AG04450 (cell line): Measurements from ENCODE around the gene G0S2. TPM values are rescaled to one million over a fixed set of nuclear protein-coding genes. Genes with fewer than 3 reads are reported as not detected.

Experiments used
- CTCF ChIA-PET: fragments of 300-600, 350-600 bp; formaldehyde crosslinking; extraction: SDS; loops from one replicate; lab custom pipeline; 2022; ENCODE audit warnings: antibody characterized with exemption, inconsistent platforms; lab: Charles Lee
- POLR2A ChIA-PET: fragments of 350-600 bp; formaldehyde crosslinking; extraction: SDS; loops from one replicate; lab custom pipeline; 2021; ENCODE audit warnings: antibody characterized with exemption, inconsistent platforms; lab: Yijun Ruan, JAX
- DNase-seq: peaks from one replicate; pipeline ENCODE4 v3.0.0-alpha.2; 2011; ENCODE audit warnings: low read depth, low spot score
- H3K27ac ChIP-seq: one replicate; pipeline ENCODE4 v1.5.1; 2012; ENCODE audit warnings: low read depth, low read length, control low read depth
- H3K27me3 ChIP-seq: one replicate; pipeline ENCODE4 v1.6.0; 2012; ENCODE audit warnings: low read length; ENCODE audit not compliant: control insufficient read depth, insufficient read depth
- H3K4me3 ChIP-seq: 2 replicates; pipeline ENCODE4 v1.5.1; 2011; ENCODE audit warnings: mild to moderate bottlenecking, low read depth, low read length, control low read depth
- H3K9me3 ChIP-seq: 2 replicates; pipeline ENCODE4 v1.5.1; 2012; ENCODE audit warnings: low read length; ENCODE audit not compliant: control insufficient read depth, insufficient read depth
- polyA plus RNA-seq: library from polyadenylated mRNA; depleted of rRNA; stranded (reverse); fragments of >200 nt; gene quantifications from 2 replicates; pipeline ENCODE4 v1.2.3, GENCODE V29; 2011
- TF ChIP-seq, protein P1 (sequence below): IDR thresholded peaks from 2 replicates; pipeline ENCODE4 v1.5.1; 2011; ENCODE audit warnings: low read depth, low read length, control low read depth, inconsistent platforms

Gene G0S2
- polyA plus RNA-seq, 1 experiment = 3.5 TPM

DNA sequence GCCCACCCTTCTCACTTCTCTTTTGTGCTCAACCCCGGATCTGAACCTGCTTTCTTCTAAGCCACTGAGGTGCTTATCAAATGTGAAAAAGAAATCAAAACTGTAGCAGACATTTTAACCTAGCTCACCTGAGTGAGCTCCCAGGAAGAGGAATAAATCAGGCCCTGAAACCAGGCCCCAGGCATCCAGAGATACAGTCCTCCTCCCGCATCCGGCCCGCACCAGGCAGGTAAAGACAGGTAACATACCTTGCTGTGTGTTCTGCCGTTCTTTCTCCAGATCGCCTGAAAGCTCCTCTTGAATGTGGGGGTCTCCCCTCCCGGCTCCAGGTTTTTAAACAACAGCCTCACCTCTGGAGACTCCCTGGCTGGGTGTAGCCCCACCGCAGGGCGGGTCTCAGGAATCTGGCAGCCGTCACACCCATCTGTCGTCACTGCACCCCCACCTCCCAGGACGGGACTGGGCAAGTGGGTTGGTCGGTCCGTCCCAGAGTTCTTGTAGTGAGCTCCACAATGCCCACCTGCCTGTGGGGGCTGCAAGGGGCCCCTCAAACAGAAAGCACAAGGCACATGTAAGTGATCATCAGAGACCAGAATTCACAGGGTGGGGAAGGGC, 23.0 kb upstream of the G0S2 start, which contains the start of gene LAMB3:
LAMB3 (minus strand) TSS at position 305 of the 615 bp plus-strand sequence. CDS start 1,481 bp downstream, outside the sequence.
- Histone ChIP-seq H3K27ac (peak within 1 kb of the TSS; percentile 52), H3K9me3 (no peaks in the 10 kb centered on the region), H3K27me3 (no peaks in the 10 kb centered on the region), H3K4me3 (no peak within 1 kb of the TSS)
- TF ChIP-seq, protein P1, sequence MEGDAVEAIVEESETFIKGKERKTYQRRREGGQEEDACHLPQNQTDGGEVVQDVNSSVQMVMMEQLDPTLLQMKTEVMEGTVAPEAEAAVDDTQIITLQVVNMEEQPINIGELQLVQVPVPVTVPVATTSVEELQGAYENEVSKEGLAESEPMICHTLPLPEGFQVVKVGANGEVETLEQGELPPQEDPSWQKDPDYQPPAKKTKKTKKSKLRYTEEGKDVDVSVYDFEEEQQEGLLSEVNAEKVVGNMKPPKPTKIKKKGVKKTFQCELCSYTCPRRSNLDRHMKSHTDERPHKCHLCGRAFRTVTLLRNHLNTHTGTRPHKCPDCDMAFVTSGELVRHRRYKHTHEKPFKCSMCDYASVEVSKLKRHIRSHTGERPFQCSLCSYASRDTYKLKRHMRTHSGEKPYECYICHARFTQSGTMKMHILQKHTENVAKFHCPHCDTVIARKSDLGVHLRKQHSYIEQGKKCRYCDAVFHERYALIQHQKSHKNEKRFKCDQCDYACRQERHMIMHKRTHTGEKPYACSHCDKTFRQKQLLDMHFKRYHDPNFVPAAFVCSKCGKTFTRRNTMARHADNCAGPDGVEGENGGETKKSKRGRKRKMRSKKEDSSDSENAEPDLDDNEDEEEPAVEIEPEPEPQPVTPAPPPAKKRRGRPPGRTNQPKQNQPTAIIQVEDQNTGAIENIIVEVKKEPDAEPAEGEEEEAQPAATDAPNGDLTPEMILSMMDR = no peak
- ChIA-PET POLR2A (interaction anchor here (1.6 kb wide), 1 partner anchor 23 kb away, joined by 3 read pairs; the partner anchor contains the start of gene G0S2), CTCF (interaction anchor here (1.2 to 1.5 kb wide), 3 partner anchors 36 to 84 kb away, joined by 3 to 5 read pairs (median 4); no protein-coding TSS in a partner anchor)
- no peak for DNase-seq

DNA sequence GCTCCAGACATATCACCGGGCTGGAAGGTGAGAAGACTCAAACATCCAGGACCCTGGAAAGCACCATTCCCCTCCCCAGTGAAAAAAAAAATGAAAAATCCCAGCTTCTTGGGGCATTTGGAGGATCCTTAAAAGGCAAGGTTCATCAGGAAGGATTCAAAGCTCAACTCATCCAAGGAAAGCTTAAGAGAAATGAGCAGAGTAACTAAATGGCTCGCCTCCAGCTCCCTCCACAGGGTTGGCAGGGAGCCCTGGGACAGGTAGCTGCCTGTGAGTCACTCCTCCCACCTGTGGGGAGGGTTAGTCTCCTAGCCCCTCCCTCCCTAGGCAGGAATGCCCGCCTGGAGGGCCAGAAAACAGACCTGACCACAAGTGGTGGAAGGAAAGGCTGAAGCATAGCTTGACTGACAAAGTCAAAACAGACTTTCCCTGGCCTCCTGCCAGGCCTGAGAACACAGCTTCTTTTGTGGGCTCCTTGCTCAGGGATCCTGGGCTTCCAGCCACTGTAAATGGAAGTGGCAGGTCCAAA, 22.3 kb upstream of the G0S2 start:
- H3K27ac ChIP-seq = peak overlapping the region; percentile 11
- no peak for DNase-seq
- no peaks in the 10 kb centered on the region for H3K9me3 ChIP-seq
- H3K27me3 ChIP-seq = no peaks in the 10 kb centered on the region
- H3K4me3 ChIP-seq = no peak overlapping the region
- ChIA-PET POLR2A (interaction anchor here (0.6 to 1.6 kb wide), 2 partner anchors 8 to 22 kb away, joined by 3 to 5 read pairs; partner anchors contain the start of gene G0S2), CTCF (interaction anchor here (0.8 to 1.5 kb wide), 4 partner anchors 36 to 85 kb away, joined by 3 to 5 read pairs (median 4); no protein-coding TSS in a partner anchor)
- TF ChIP-seq, protein P1 = no peak

DNA sequence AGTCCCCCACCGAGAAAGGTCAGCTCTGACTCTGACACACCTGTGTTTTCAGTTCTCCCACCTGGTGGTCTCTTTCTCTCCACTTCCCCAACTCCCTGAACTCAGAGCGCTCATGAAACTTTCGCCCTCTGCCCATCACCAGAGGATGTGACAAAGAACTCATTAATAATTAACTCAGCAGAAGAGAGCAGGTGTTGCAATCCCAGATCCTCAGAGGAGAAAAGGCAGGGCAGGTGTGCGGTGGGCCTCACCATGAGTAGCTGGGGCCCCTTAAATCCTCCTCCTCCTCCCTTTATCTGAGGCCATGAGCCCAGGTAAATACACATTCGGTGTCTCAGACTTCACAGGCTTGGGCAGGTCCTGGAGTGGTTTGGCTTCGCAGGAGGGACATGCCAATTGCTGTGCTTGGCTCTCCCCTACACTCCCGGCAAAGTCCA, 21.3 kb upstream of the G0S2 start:
- Histone ChIP-seq H3K4me3 (no peak overlapping the region), H3K27me3 (no peaks in the 10 kb centered on the region), H3K9me3 (no peaks in the 10 kb centered on the region), H3K27ac (no peak overlapping the region)
- TF ChIP-seq, protein P1 = no peak
- ChIA-PET POLR2A (interaction anchor here (1.6 kb wide), 1 partner anchor 21 kb away, joined by 3 read pairs; the partner anchor contains the start of gene G0S2), CTCF (interaction anchor here (1.1 to 1.3 kb wide), 2 partner anchors 26 to 87 kb away, joined by 3 read pairs; no protein-coding TSS in a partner anchor)
- no peak for DNase-seq

DNA sequence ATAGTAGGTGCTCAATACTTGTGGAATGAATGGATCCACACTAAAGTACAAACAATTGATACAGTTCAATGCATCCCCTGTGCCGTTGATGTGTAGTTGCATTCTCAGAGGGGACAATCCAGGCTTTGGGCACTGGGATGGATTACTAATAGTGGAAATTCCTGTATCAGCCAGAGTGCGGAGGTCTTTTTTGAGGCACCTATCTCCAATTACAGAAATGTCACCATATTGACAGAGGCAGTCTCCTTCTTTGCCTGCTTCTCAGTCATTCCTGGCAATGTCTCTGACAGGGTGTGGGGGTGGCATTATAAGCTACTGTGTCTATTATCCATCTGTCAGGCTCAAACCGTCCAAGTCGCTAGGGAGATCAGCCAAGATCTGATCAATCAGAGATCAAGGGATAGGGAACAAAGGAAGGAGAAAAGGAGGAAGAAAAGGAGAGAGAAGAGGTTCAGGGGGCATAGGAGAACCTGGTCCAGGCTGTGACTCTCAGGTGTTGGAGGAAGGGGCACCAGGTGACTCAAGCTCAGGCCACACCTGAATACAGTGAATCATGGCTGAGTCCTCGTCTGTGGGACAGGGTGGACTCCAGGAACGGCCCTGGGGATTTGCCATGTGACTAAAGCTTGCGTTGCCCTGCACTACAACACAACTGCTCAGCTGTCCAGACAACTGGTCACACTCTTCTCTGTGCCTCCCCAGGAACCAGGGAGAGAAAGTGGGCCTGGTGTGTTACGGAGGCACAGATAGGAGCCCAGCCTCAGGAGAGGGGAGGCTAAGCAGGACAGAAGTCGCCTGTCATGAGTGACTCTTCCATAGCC, 19.6 kb upstream of the G0S2 start:
- POLR2A ChIA-PET = no interaction called here
- no peak overlapping the region for H3K27ac ChIP-seq
- H3K4me3 ChIP-seq = no peak overlapping the region
- TF ChIP-seq, protein P1 = no peak
- DNase-seq = no peak
- CTCF ChIA-PET = interaction anchor here (1.3 kb wide), 1 partner anchor 28 kb away, joined by 3 read pairs; no protein-coding TSS in a partner anchor
- H3K27me3 ChIP-seq = no peaks in the 10 kb centered on the region
- H3K9me3 ChIP-seq = no peaks in the 10 kb centered on the region
